Measurements from ENCODE around the gene KCNIP4.

Gene KCNIP4

DNA sequence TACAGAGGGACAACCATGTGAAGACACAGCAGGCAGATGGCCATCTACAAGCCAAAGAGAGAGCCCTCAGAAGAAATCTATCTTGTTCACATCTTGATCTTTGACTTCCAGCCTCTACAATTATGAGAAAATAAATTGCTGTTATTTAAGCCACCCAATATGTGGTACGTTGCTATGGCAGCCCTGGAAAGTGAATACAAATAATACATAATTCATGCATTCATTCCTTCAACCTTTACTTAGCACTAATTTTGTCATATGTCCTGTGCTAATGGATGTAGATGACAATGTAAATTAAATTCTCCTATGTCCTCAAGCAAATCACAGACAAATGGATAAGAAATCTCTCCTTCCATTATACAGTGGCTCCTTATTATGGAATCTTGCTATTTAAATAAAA is 886.7 kb downstream of the KCNIP4 start:
- TF ChIP-seq, protein P1, sequence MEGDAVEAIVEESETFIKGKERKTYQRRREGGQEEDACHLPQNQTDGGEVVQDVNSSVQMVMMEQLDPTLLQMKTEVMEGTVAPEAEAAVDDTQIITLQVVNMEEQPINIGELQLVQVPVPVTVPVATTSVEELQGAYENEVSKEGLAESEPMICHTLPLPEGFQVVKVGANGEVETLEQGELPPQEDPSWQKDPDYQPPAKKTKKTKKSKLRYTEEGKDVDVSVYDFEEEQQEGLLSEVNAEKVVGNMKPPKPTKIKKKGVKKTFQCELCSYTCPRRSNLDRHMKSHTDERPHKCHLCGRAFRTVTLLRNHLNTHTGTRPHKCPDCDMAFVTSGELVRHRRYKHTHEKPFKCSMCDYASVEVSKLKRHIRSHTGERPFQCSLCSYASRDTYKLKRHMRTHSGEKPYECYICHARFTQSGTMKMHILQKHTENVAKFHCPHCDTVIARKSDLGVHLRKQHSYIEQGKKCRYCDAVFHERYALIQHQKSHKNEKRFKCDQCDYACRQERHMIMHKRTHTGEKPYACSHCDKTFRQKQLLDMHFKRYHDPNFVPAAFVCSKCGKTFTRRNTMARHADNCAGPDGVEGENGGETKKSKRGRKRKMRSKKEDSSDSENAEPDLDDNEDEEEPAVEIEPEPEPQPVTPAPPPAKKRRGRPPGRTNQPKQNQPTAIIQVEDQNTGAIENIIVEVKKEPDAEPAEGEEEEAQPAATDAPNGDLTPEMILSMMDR (IDR thresholded peaks at IDR 0.05; ENCODE audit: low read depth, low read length, missing control alignments), result no peak
- no peak overlapping the region for H3K4me3 ChIP-seq (ENCODE audit: low read depth, low read length)
- DNase-seq (ENCODE audit: low read depth), result no peak

DNA sequence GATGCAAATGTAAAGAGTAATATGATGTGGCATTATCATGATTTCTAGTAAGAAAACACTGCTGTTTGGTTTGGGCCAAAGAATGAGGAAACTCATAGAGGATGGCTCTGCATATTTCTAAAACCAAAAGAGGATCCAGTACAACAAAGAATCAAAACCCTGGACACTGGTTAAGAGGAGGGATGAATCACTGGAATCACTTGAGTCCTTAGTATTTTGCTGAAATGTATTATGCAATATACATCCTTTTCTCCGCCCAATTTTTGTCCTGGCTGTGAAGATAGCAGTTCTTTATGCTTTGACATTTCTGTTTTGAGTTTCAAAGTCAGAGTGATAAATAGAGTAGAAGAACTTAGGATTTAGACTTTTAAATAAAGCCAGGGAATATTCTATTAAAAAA is 902.4 kb downstream of the KCNIP4 start:
- DNase-seq (ENCODE audit: low read depth), result no peak
- TF ChIP-seq, protein P1 (IDR thresholded peaks at IDR 0.05; ENCODE audit: low read depth, low read length, missing control alignments), result no peak
- no peak overlapping the region for H3K4me3 ChIP-seq (ENCODE audit: low read depth, low read length)

DNA sequence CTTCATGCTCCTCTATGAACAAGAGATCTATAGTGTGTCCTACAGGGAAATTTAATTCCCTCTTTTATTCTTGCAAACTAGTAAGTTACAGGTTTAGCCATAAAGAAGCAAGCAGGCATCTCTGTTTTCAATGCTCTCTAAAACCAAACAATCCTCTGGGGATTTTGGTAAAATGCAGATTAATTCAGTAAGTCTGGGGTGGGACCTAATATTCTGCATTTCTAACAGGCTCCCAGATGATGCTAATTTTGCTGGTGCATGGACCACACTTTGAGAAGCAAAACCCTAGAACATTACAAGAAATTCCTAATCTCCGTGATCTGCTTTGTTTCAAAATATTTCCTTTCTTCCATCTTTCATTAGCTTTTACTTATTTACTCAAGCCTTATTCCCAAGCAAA is 903.5 kb downstream of the KCNIP4 start:
- no peak overlapping the region for H3K4me3 ChIP-seq (ENCODE audit: low read depth, low read length)
- DNase-seq (ENCODE audit: low read depth), result no peak
- TF ChIP-seq, protein P1 (IDR thresholded peaks at IDR 0.05; ENCODE audit: low read depth, low read length, missing control alignments), result no peak

DNA sequence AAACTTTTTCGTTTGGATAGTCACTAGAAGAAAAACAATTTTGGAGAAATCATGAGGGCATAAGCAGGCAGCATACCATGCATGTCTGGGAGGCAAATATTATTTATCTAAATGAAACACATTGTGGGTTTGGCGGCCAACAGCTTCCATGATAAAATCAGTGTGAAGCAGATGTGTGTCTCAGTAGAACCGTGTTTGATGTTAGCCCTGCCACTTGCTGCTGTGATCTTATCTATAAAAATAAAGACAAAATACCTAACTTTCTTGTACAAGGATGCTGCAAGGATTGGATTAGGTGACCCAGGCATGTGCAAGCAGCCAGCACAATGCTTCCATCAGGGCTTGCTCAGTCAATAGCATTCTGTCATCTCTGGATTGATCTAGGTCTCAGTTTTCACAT is 906.9 kb downstream of the KCNIP4 start:
- DNase-seq (ENCODE audit: low read depth), result no peak
- TF ChIP-seq, protein P1 (IDR thresholded peaks at IDR 0.05; ENCODE audit: low read depth, low read length, missing control alignments), result no peak

DNA sequence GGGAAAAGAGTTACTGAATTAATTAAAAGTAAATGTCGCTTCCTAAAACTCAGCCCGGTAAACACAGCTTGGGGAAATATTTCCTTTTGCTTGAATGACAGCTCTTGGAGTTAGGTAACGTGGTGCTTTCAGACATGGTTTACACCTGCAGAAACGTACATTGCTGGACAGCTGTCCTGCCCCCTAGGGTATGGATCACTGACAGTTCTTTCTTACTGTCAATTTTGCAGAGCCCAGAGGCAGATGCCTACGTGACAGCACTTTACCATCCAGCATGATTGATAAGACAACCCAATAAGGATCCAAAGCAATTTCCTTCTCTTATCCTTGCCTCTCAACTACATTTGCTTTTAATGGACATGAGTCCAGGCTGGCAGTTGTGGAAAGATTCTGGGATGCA is 913.8 kb downstream of the KCNIP4 start:
- DNase-seq (ENCODE audit: low read depth), result no peak
- TF ChIP-seq, protein P1 (IDR thresholded peaks at IDR 0.05; ENCODE audit: low read depth, low read length, missing control alignments), result no peak
- no peak overlapping the region for H3K4me3 ChIP-seq (ENCODE audit: low read depth, low read length)

More for the DNA sequence above, 906.9 kb downstream of the KCNIP4 start:
- H3K4me3 ChIP-seq (ENCODE audit: low read depth, low read length), result no peak overlapping the region

DNA sequence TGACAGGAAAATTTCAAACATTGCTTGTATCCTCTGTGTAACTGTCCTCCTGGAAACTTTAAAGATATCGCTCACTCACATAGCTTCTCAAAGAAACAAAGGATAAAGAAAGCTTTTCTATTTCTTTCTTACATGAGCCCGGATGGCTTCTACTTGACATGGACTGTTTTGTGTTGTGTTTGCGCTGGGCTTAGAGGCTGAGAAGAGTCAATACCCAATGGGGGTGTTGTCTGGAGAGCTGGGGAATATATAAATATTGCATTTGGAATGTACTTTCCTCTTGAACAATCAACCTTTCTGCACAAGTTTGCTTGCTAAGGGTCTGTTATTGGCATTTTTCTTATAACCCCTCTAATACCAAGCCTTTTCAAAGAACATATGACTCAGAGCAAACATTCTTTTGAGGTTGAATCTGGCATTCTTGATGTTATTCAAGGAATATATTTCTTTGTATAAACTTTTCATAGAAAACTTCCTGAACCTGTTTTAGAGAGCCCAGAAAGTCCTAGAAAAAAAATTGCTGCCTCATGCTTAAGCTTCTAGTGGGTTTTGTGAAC is 916.4 kb downstream of the KCNIP4 start:
- TF ChIP-seq, protein P1 (IDR thresholded peaks at IDR 0.05; ENCODE audit: low read depth, low read length, missing control alignments), result no peak
- H3K4me3 ChIP-seq (ENCODE audit: low read depth, low read length), result no peak overlapping the region
- DNase-seq (ENCODE audit: low read depth), result no peak

DNA sequence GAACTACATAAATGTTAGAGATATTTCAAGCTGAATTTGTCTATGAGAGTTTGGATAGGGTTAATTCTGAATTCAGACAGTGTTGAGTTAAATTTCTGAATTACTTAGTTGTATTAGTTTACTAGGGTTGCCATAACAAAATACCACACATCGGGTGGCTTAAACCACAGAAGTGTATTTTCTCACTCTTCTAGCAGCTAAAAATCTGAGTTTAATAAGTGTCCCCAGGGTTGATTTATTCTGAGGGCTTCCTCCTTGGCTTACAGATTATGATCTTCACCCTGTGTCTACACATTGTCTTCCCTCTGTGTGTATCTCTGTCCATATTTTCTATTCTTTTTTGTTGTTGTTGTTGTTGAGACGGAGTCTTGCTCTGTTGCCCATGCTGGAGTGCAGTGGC is 929.8 kb downstream of the KCNIP4 start:
- no peak for DNase-seq (ENCODE audit: low read depth)
- H3K4me3 ChIP-seq (ENCODE audit: low read depth, low read length), result no peak overlapping the region
- TF ChIP-seq, protein P1 (IDR thresholded peaks at IDR 0.05; ENCODE audit: low read depth, low read length, missing control alignments), result no peak
